SK-N-SH treated with all-trans-retinoic acid at 6 μM for 48 hours (cell line): ENCODE results near the gene UBE2S.

Experiments
- ATAC-seq: fragments of 200-7000 bp; cut with Tn5 transposase; 3 replicates; pipeline ENCODE4 v1.9.1; 2020; ENCODE audit warnings: mild to moderate bottlenecking, moderate library complexity
- ARNTL ChIP-seq: fragments of 450-650 bp; formaldehyde crosslinking; IDR thresholded peaks from 2 replicates; pipeline ENCODE4 v1.5.0; 2020; ENCODE audit warnings: low read depth, mild to moderate bottlenecking, moderate library complexity, borderline replicate concordance
- CSDC2 ChIP-seq: fragments of 250-450 bp; sonication (Bioruptor Pico); IDR thresholded peaks from 2 replicates; pipeline ENCODE4 v1.5.0; 2020; ENCODE audit warnings: mild to moderate bottlenecking, moderate library complexity
- ESRRG ChIP-seq: fragments of 250-450 bp; sonication (Bioruptor Pico); IDR thresholded peaks from 2 replicates; pipeline ENCODE4 v1.6.1; 2021; ENCODE audit warnings: mild to moderate bottlenecking
- GLIS3 ChIP-seq: fragments of 250-450 bp; sonication (Bioruptor Pico); IDR thresholded peaks from 2 replicates; pipeline ENCODE4 v1.5.0; 2020; ENCODE audit warnings: mild to moderate bottlenecking, moderate library complexity
- ISL1 ChIP-seq: fragments of 250-450 bp; sonication (Bioruptor Pico); IDR thresholded peaks from 2 replicates; pipeline ENCODE4 v2.1.2; 2022; ENCODE audit warnings: mild to moderate bottlenecking, moderate library complexity
- PATZ1 ChIP-seq: fragments of 250-450 bp; sonication (Bioruptor Pico); IDR thresholded peaks from 2 replicates; pipeline ENCODE4 v1.8.0; 2020; ENCODE audit warnings: mild to moderate bottlenecking, moderate library complexity, borderline replicate concordance
- POU6F1 ChIP-seq: fragments of 250-450 bp; sonication (Bioruptor Pico); IDR thresholded peaks from 2 replicates; pipeline ENCODE4 v1.8.0; 2021; ENCODE audit warnings: low read depth, mild to moderate bottlenecking, moderate library complexity, borderline replicate concordance
- RARB ChIP-seq: fragments of 250-450 bp; sonication (Bioruptor Pico); IDR thresholded peaks from 2 replicates; pipeline ENCODE4 v1.8.0; 2021; ENCODE audit warnings: mild to moderate bottlenecking, moderate library complexity
- ZC3H10 ChIP-seq: fragments of 250-450 bp; sonication (Bioruptor Pico); IDR thresholded peaks from 2 replicates; pipeline ENCODE4 v1.5.1; 2021; ENCODE audit warnings: mild to moderate bottlenecking, moderate library complexity
- ZFP3 ChIP-seq: fragments of 250-450 bp; sonication (Bioruptor Pico); IDR thresholded peaks from 2 replicates; pipeline ENCODE4 v1.5.0; 2020; ENCODE audit warnings: mild to moderate bottlenecking, moderate library complexity
- ZNF565 ChIP-seq: fragments of 450-650 bp; formaldehyde crosslinking; conservative IDR thresholded peaks from 2 replicates; pipeline ENCODE4 v1.5.0; 2020; ENCODE audit warnings: low read depth, mild to moderate bottlenecking, moderate library complexity
- ZNF8 ChIP-seq: fragments of 450-650 bp; formaldehyde crosslinking; IDR thresholded peaks from 2 replicates; pipeline ENCODE4 v1.5.0; 2020; ENCODE audit warnings: mild to moderate bottlenecking, moderate library complexity
- TF ChIP-seq, protein P1 (sequence below): fragments of 250-450 bp; sonication (Bioruptor Pico); IDR thresholded peaks from 2 replicates; pipeline ENCODE4 v1.5.1; 2020; ENCODE audit warnings: low read depth, mild to moderate bottlenecking, moderate library complexity
- TF ChIP-seq, protein P2 (sequence below): fragments of 250-450 bp; sonication (Bioruptor Pico); IDR thresholded peaks from 2 replicates; pipeline ENCODE4 v1.5.0; 2020; ENCODE audit warnings: mild to moderate bottlenecking, moderate library complexity
- TF ChIP-seq, protein P3 (sequence below): fragments of 250-450 bp; sonication (Bioruptor Pico); IDR thresholded peaks from 2 replicates; pipeline ENCODE4 v1.5.1; 2021; ENCODE audit warnings: mild to moderate bottlenecking, moderate library complexity

Gene UBE2S

DNA sequence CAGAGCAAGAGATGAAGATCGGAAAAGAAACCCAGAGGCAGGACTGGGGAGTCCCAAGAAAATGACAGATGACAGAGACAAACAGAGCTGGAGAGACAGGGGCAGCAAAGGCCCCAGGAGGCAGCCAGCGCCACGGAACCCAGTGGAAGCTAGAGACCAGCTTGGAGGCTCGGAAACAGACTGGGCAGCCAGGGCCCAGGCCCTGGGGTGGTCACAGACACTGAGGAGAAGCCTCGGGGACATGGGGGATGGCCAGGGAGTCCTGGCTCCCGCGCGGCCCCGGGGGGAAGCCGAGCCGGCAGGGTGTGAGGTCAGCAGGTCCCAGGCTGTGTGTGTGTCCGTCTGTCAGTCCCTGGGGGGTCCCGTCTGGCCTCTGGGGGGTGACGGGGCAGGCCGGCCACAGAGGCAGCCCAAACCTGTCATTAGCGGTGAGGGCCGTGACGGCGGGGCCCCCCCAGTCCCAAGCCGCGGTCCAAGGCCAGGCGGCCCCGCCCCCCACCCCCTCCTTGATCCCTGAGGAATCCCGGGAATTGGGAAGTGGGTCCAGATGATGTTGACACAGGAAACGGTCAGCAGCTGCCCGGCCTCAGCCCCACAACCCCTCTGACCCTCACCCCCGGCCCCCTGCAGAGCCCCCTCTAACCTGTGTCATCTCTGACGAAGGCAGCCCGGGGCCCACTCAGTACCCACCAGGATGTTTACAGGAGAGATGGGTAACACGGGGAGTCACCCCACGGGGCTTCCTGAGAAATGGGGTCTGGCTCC, 33.4 kb downstream of the UBE2S start:
- ATAC-seq = peak; percentile 4; the same call in 1 of the 3 replicates
- TF ChIP-seq GLIS3 (CRISPR knock-in tag) (no peak), ZC3H10 (CRISPR knock-in tag) (no peak), ZFP3 (no peak), ISL1 (CRISPR knock-in tag) (no peak), ESRRG (no peak), RARB (CRISPR knock-in tag) (no peak), CSDC2 (CRISPR knock-in tag) (no peak), POU6F1 (no peak), ZNF8 (CRISPR knock-in tag) (no peak)
- TF ChIP-seq, protein P1, sequence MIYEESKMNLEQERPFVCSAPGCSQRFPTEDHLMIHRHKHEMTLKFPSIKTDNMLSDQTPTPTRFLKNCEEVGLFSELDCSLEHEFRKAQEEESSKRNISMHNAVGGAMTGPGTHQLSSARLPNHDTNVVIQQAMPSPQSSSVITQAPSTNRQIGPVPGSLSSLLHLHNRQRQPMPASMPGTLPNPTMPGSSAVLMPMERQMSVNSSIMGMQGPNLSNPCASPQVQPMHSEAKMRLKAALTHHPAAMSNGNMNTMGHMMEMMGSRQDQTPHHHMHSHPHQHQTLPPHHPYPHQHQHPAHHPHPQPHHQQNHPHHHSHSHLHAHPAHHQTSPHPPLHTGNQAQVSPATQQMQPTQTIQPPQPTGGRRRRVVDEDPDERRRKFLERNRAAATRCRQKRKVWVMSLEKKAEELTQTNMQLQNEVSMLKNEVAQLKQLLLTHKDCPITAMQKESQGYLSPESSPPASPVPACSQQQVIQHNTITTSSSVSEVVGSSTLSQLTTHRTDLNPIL (CRISPR knock-in tag) = no peak

GRCh38 chr19:55373306-55373992, 34.1 kb downstream of the UBE2S start:
- TF ChIP-seq ARNTL (no peak), ESRRG (no peak)
- no peak for ATAC-seq

GRCh38 chr19:55372316-55373081, 35.1 kb downstream of the UBE2S start:
- no peak for ATAC-seq

More at GRCh38 chr19:55372316-55373081, 35.1 kb downstream of the UBE2S start:
- peak; percentile 75; the same call in 1 of the 2 replicates for TF ChIP-seq PATZ1 (CRISPR knock-in tag)
- TF ChIP-seq ZNF565 (CRISPR knock-in tag) = no peak
- no peak for TF ChIP-seq POU6F1
- TF ChIP-seq, protein P2, sequence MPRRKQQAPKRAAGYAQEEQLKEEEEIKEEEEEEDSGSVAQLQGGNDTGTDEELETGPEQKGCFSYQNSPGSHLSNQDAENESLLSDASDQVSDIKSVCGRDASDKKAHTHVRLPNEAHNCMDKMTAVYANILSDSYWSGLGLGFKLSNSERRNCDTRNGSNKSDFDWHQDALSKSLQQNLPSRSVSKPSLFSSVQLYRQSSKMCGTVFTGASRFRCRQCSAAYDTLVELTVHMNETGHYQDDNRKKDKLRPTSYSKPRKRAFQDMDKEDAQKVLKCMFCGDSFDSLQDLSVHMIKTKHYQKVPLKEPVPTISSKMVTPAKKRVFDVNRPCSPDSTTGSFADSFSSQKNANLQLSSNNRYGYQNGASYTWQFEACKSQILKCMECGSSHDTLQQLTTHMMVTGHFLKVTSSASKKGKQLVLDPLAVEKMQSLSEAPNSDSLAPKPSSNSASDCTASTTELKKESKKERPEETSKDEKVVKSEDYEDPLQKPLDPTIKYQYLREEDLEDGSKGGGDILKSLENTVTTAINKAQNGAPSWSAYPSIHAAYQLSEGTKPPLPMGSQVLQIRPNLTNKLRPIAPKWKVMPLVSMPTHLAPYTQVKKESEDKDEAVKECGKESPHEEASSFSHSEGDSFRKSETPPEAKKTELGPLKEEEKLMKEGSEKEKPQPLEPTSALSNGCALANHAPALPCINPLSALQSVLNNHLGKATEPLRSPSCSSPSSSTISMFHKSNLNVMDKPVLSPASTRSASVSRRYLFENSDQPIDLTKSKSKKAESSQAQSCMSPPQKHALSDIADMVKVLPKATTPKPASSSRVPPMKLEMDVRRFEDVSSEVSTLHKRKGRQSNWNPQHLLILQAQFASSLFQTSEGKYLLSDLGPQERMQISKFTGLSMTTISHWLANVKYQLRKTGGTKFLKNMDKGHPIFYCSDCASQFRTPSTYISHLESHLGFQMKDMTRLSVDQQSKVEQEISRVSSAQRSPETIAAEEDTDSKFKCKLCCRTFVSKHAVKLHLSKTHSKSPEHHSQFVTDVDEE (CRISPR knock-in tag) = no peak
- no peak for TF ChIP-seq ESRRG
- TF ChIP-seq, protein P3, sequence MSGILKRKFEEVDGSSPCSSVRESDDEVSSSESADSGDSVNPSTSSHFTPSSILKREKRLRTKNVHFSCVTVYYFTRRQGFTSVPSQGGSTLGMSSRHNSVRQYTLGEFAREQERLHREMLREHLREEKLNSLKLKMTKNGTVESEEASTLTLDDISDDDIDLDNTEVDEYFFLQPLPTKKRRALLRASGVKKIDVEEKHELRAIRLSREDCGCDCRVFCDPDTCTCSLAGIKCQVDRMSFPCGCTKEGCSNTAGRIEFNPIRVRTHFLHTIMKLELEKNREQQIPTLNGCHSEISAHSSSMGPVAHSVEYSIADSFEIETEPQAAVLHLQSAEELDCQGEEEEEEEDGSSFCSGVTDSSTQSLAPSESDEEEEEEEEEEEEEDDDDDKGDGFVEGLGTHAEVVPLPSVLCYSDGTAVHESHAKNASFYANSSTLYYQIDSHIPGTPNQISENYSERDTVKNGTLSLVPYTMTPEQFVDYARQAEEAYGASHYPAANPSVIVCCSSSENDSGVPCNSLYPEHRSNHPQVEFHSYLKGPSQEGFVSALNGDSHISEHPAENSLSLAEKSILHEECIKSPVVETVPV (CRISPR knock-in tag) = no peak
- TF ChIP-seq, all 23 proteins: peak for 1
